GM10847 (cell line): ENCODE results near the gene STRBP.

Experiments used
- POLR2A ChIP-seq: IDR thresholded peaks from 2 replicates; pipeline ENCODE4 v1.6.1; 2011; ENCODE audit not compliant: insufficient read length; ENCODE audit errors: extremely low read depth

The STRBP gene

DNA sequence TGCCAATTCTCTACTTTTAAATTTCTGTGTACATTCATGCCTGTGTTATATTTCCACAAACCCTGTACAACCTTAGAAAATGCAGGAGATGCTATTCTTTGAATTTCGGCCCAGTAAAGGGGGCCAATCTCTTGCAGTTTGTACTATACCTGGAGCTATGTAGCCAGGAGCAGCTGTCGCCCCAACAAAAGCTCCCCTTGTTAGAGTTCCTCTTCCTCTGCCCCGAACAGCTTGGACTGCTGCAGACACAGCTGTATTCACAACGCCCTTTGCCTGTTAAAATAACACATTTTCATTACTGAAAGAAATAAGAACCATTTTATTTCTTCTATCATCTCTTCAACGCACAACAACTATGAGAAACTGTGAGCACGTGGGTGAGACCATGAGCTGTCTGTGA, 135.7 kb downstream of the STRBP start:
- TF ChIP-seq POLR2A, result no peak

GRCh38 chr9:123131993-123132392, 136.4 kb downstream of the STRBP start:
- no peak for TF ChIP-seq POLR2A

GRCh38 chr9:123131258-123131657, 137.1 kb downstream of the STRBP start:
- no peak for TF ChIP-seq POLR2A

DNA sequence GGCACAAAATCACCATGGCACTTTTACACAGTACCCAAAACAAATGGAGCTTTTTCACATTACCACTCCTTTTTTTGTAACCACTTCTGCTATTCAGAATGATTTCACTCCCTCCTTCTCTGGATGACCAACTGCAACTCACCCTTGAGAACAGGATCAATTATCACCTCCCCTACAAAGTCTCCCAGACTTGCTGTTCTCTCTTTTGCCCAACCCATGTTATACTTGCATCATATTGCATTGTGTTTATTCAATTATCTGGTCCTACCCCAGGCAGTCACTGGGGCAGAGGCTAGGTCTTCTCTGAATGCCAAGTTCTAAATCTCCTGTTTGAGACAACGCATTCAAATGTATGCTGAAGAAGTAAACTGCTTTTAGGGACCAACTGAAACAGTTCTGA, 139.0 kb downstream of the STRBP start:
- no peak for TF ChIP-seq POLR2A

- no peak for TF ChIP-seq POLR2A
These were observed 139.8 kb downstream of the STRBP start for GRCh38 chr9:123128591-123128990.

DNA sequence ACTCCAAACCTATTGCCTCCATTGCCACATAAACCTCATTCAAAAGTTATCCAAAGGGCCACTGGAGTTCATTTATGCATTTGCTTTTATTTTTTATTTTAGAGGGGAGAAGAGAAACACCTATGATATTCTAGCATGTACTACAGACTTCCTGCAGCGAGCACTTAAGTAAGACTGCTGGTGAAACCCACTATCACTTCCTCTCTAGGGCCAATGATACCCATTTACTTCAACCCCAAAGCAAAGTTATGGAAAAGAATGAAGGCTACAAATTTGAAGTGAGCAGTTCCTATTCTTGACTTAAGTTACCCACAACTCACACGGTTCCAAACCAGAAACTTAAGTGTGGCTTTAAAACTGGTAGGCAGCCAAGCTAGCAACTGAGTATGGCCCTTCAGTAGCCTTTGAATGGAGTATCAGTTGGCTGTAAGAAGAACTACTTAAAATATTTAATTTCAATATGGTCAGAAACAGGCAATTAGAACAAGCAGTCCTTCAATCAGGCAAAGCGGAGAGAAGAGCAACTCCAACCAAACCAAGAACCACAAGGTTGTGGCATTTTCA, 140.8 kb downstream of the STRBP start:
- TF ChIP-seq POLR2A, result no peak

DNA sequence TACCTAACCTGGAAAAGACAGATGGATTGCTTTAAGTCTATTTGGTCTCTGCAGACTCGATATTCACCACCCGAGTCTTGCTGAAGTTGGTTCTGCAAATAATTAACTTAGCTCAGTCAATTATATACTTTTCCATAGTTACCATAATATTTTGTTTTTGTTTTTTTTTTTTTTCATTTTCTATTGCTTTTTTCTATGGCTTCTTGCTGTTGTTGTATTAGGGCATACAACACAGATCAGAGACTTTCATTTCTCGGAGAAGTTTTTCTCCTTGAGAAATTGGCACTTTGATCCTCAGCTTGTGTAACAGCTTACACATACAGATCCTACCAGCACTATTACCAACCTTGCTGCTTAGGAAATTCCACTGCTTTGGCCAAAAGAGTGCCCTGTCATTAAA, 146.9 kb downstream of the STRBP start:
- no peak for TF ChIP-seq POLR2A

DNA sequence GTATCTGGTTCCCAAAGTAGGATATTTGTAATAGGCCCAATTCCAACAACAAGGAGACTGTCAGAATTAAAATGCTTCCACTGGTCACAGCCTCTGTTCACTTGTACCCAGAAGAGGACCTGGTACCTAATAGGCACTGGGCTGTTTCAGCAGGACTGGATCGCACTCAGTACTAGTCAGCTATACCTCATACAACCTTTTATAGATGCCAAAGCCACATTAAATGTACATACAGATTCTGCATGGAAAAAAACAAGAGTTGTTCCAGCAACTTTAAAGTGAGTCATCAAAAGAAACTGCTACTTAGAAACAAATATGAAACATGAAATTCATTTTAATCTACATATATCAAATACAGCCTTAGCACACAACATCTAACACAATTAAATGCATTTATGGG, 147.4 kb downstream of the STRBP start:
- TF ChIP-seq POLR2A, result no peak

GRCh38 chr9:123120131-123120530, 148.3 kb downstream of the STRBP start:
- no peak for TF ChIP-seq POLR2A

GRCh38 chr9:123119566-123119965, 148.8 kb downstream of the STRBP start:
- TF ChIP-seq POLR2A, result no peak

GRCh38 chr9:123116036-123116435, 152.3 kb downstream of the STRBP start:
- TF ChIP-seq POLR2A, result no peak

DNA sequence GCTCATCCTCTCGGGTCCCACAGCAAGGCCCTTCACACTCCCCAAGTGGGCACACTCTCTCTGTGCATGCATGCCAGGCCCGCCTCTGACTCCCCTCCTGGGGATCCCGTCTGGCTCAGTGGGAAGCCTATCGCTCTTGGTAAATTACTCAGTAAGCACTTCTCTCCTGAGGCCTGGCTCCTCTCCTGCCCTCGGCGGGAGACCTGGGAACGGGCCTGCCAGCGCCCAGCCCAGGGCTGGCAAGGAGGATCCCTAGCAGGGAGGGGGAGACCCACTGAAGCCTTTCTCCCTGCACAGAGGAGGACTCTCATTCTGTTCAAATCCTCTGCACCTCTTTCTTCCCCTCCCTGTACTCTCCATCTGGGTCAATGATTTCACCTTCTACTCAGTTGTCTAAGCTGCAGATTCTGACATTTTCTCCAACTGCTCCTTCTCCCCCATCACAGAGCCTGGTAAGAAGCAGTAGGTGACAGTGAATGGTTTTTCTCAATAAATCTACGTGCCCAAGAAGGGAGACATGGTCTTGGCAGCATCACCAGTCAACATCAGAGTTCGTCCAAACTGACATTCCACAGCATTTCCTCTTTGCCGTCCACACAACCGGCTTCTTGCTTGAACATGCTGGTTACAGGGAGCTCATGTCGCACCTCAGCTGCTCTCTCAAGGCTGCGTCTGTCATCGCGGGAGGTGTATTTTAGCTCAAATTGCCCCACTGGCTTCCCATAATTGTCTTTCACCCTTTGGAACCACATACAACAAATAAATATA, 153.1 kb downstream of the STRBP start:
- no peak for TF ChIP-seq POLR2A

DNA sequence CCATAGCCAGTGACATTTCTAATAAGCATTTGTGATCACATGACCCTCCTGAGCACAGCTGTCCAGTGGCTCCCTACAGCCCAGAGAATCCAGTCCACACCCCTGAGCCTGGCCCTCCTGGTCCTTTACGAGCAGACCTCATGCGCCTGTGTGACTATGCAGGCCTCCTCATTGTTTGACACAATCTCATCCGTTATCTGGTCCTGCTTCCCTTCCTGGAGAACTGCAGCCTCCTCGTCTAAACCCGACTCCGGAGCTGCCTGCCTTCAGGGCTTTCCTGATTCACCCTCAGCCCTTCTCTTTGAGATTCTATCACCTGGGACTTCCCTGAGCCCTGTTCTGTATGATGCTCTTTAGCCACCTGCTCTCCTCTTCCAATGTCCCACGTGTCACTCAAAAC, 155.2 kb downstream of the STRBP start:
- TF ChIP-seq POLR2A, result no peak

- no peak for TF ChIP-seq POLR2A
These were observed 156.1 kb downstream of the STRBP start for GRCh38 chr9:123112015-123112975.

- TF ChIP-seq POLR2A, result no peak
These were observed 156.9 kb downstream of the STRBP start for GRCh38 chr9:123111427-123112014.
